HG03460 (cell line): ENCODE measurements around the gene CNGA3.

Source experiments
- ATAC-seq: cut with Tn5 transposase; IDR thresholded peaks from one replicate; pipeline ENCODE4 v1.9.1; 2021; ENCODE audit not compliant: unreplicated experiment

The CNGA3 gene

GRCh38 chr2:98376996-98377395, 30.7 kb downstream of the CNGA3 start:
- ATAC-seq = no peak

- ATAC-seq = no peak
Measured at GRCh38 chr2:98377544-98377943, 31.3 kb downstream of the CNGA3 start.

- ATAC-seq = no peak
Measured at GRCh38 chr2:98378196-98378595, 31.9 kb downstream of the CNGA3 start.

- no peak for ATAC-seq
Measured at GRCh38 chr2:98378901-98379300, 32.6 kb downstream of the CNGA3 start.

- no peak for ATAC-seq
Measured at GRCh38 chr2:98379311-98380202, 33.3 kb downstream of the CNGA3 start.

- no peak for ATAC-seq
Measured at GRCh38 chr2:98380203-98380535, 33.9 kb downstream of the CNGA3 start.

GRCh38 chr2:98381494-98381893, 35.2 kb downstream of the CNGA3 start:
- no peak for ATAC-seq

- ATAC-seq = no peak
Measured at GRCh38 chr2:98382086-98382485, 35.8 kb downstream of the CNGA3 start.

GRCh38 chr2:98382739-98383138, 36.5 kb downstream of the CNGA3 start:
- no peak for ATAC-seq

- no peak for ATAC-seq
Measured at GRCh38 chr2:98383166-98383565, 36.9 kb downstream of the CNGA3 start.

- ATAC-seq = no peak
Measured at GRCh38 chr2:98385050-98385699, 38.9 kb downstream of the CNGA3 start.

- no peak for ATAC-seq
Measured at GRCh38 chr2:98387478-98387877, 41.2 kb downstream of the CNGA3 start.

- no peak for ATAC-seq
Measured at GRCh38 chr2:98388081-98388480, 41.8 kb downstream of the CNGA3 start.

GRCh38 chr2:98388601-98389250, 42.5 kb downstream of the CNGA3 start:
- no peak for ATAC-seq

GRCh38 chr2:98389251-98389605, 43.0 kb downstream of the CNGA3 start:
- ATAC-seq = no peak

- ATAC-seq = no peak
Measured at GRCh38 chr2:98390571-98391476, 44.6 kb downstream of the CNGA3 start.

GRCh38 chr2:98391581-98392270, 45.5 kb downstream of the CNGA3 start:
- no peak for ATAC-seq

GRCh38 chr2:98393354-98393753, 47.1 kb downstream of the CNGA3 start:
- ATAC-seq = no peak

- no peak for ATAC-seq
Measured at GRCh38 chr2:98394595-98395153, 48.4 kb downstream of the CNGA3 start.

GRCh38 chr2:98395977-98396376, 49.7 kb downstream of the CNGA3 start:
- ATAC-seq = no peak
